Frontal cortex (tissue), 4 donors: Measurements from ENCODE around the gene IPO9. TPM values are rescaled to one million over a fixed set of nuclear protein-coding genes. Genes with fewer than 3 reads are reported as not detected.

Experiments
- DNase-seq, 2 donors: peaks; one replicate each; pipeline ENCODE4 v3.0.0; 2012; ENCODE audit warnings: low spot score in 2 of 2
- FAIRE-seq: peaks from 2 replicates; lab custom pipeline; 2012; peaks lifted over from hg19 to GRCh38; lab: Jason Lieb, UNC
- total RNA-seq: library from RNA; depleted of rRNA; stranded (reverse); fragments of >200 nt; gene quantifications from one replicate; pipeline ENCODE4 v1.2.3, GENCODE V29; 2014
- donor health status: control.
- donor health status: control.
- donor health status: control.

Gene IPO9
- total RNA-seq: 33.4 TPM

- DNase-seq: peak; percentile 93 to 96
Observed at GRCh38 chr1:201828820-201829774, at the start of gene IPO9. TSS of gene IPO9 (plus strand) at chr1:201829157. CDS start at chr1:201829210, 53 bp downstream.

GRCh38 chr1:201779351-201779880 lies 49.5 kb upstream of the IPO9 start:
- FAIRE-seq (no peak), DNase-seq (no peak)

More at GRCh38 chr1:201828820-201829774, at the start of gene IPO9:
- FAIRE-seq: no peak

- FAIRE-seq: no peak
Observed at GRCh38 chr1:201780952-201781351, 48.0 kb upstream of the IPO9 start.

GRCh38 chr1:201781437-201781836 lies 47.5 kb upstream of the IPO9 start:
- DNase-seq: no peak
- FAIRE-seq: no peak

More at GRCh38 chr1:201780952-201781351, 48.0 kb upstream of the IPO9 start:
- DNase-seq: no peak

GRCh38 chr1:201782353-201782752 lies 46.6 kb upstream of the IPO9 start:
- FAIRE-seq: no peak
- DNase-seq: no peak

GRCh38 chr1:201783058-201783457 lies 45.9 kb upstream of the IPO9 start:
- DNase-seq (no peak), FAIRE-seq (no peak)

- FAIRE-seq: no peak
- no peak for DNase-seq
Observed at GRCh38 chr1:201783572-201783971, 45.4 kb upstream of the IPO9 start.

- no peak for DNase-seq
- FAIRE-seq: no peak
Observed at GRCh38 chr1:201785291-201785690, 43.7 kb upstream of the IPO9 start.

- FAIRE-seq: no peak
- no peak for DNase-seq
Observed at GRCh38 chr1:201786824-201787223, 42.1 kb upstream of the IPO9 start.

GRCh38 chr1:201788296-201788695 lies 40.7 kb upstream of the IPO9 start:
- DNase-seq: no peak
- no peak for FAIRE-seq

GRCh38 chr1:201789245-201789644 lies 39.7 kb upstream of the IPO9 start:
- DNase-seq (no peak), FAIRE-seq (no peak)

GRCh38 chr1:201790261-201790660 lies 38.7 kb upstream of the IPO9 start:
- FAIRE-seq (no peak), DNase-seq (no peak)

GRCh38 chr1:201791051-201791778 lies 37.7 kb upstream of the IPO9 start:
- no peak for DNase-seq
- FAIRE-seq: no peak

- DNase-seq (no peak), FAIRE-seq (no peak)
Observed at GRCh38 chr1:201791779-201792173, 37.2 kb upstream of the IPO9 start.

GRCh38 chr1:201792534-201793305 lies 36.2 kb upstream of the IPO9 start:
- no peak for FAIRE-seq

GRCh38 chr1:201793306-201793925 lies 35.5 kb upstream of the IPO9 start:
- no peak for DNase-seq
- FAIRE-seq: no peak

More at GRCh38 chr1:201792534-201793305, 36.2 kb upstream of the IPO9 start:
- DNase-seq: peak; percentile 66 to 82

GRCh38 chr1:201795066-201795465 lies 33.9 kb upstream of the IPO9 start:
- no peak for FAIRE-seq
- no peak for DNase-seq

- DNase-seq (no peak), FAIRE-seq (no peak)
Observed at GRCh38 chr1:201800246-201800645, 28.7 kb upstream of the IPO9 start.

- DNase-seq: no peak
- no peak for FAIRE-seq
Observed at GRCh38 chr1:201806801-201807200, 22.2 kb upstream of the IPO9 start.
